IPS-18a (cell line): Measurements from ENCODE around the gene MAML3.

Source experiments
- H3K27ac ChIP-seq: one replicate; pipeline ENCODE4 v1.5.1; 2013; ENCODE audit warnings: low read length
- H3K27me3 ChIP-seq: one replicate; pipeline ENCODE4 v1.6.1; 2013; ENCODE audit warnings: mild to moderate bottlenecking, low read length; ENCODE audit not compliant: control insufficient read depth, insufficient read depth
- H3K36me3 ChIP-seq: one replicate; pipeline ENCODE4 v1.6.1; 2013; ENCODE audit warnings: low read depth, low read length; ENCODE audit not compliant: control insufficient read depth
- H3K4me1 ChIP-seq: one replicate; pipeline ENCODE4 v1.6.1; 2013; ENCODE audit warnings: low read depth, low read length; ENCODE audit not compliant: control insufficient read depth
- H3K4me3 ChIP-seq: one replicate; pipeline ENCODE4 v1.5.1; 2013; ENCODE audit warnings: low read length
- H3K9ac ChIP-seq: one replicate; pipeline ENCODE4 v1.6.1; 2013; ENCODE audit warnings: mild to moderate bottlenecking, low read length, moderate library complexity
- H3K9me3 ChIP-seq: one replicate; pipeline ENCODE4 v1.6.1; 2013; ENCODE audit warnings: low read depth, low read length; ENCODE audit not compliant: control insufficient read depth

Gene MAML3

GRCh38 chr4:140176735-140177134 lies 22.8 kb upstream of the MAML3 start:
- no peaks in the 10 kb centered on the region for H3K4me1 ChIP-seq
- H3K9ac ChIP-seq, result no peak overlapping the region
- no peak overlapping the region for H3K4me3 ChIP-seq
- no peaks in the 10 kb centered on the region for H3K9me3 ChIP-seq
- H3K27ac ChIP-seq, result no peak overlapping the region
- H3K27me3 ChIP-seq, result no peaks in the 10 kb centered on the region
- no peaks in the 10 kb centered on the region for H3K36me3 ChIP-seq

- Histone ChIP-seq H3K9ac (no peak overlapping the region), H3K4me3 (no peak overlapping the region), H3K4me1 (no peaks in the 10 kb centered on the region), H3K27ac (no peak overlapping the region), H3K27me3 (no peaks in the 10 kb centered on the region), H3K36me3 (no peaks in the 10 kb centered on the region), H3K9me3 (no peaks in the 10 kb centered on the region)
Observed at GRCh38 chr4:140174543-140174942, 20.6 kb upstream of the MAML3 start.

GRCh38 chr4:140172960-140173359 lies 19.0 kb upstream of the MAML3 start:
- H3K9ac ChIP-seq, result no peak overlapping the region

GRCh38 chr4:140170299-140170698 lies 16.3 kb upstream of the MAML3 start:
- Histone ChIP-seq H3K27ac (no peak overlapping the region), H3K9ac (no peak overlapping the region), H3K9me3 (no peaks in the 10 kb centered on the region), H3K4me3 (no peak overlapping the region), H3K4me1 (no peaks in the 10 kb centered on the region), H3K27me3 (no peaks in the 10 kb centered on the region), H3K36me3 (no peaks in the 10 kb centered on the region)

More at GRCh38 chr4:140172960-140173359, 19.0 kb upstream of the MAML3 start:
- no peaks in the 10 kb centered on the region for H3K4me1 ChIP-seq
- no peaks in the 10 kb centered on the region for H3K9me3 ChIP-seq
- H3K27ac ChIP-seq, result no peak overlapping the region
- H3K27me3 ChIP-seq, result no peaks in the 10 kb centered on the region
- no peak overlapping the region for H3K4me3 ChIP-seq
- H3K36me3 ChIP-seq, result no peaks in the 10 kb centered on the region

GRCh38 chr4:140168936-140169335 lies 15.0 kb upstream of the MAML3 start:
- Histone ChIP-seq H3K27me3 (no peaks in the 10 kb centered on the region), H3K36me3 (no peaks in the 10 kb centered on the region), H3K9me3 (no peaks in the 10 kb centered on the region)

GRCh38 chr4:140168474-140168873 lies 14.5 kb upstream of the MAML3 start:
- no peaks in the 10 kb centered on the region for H3K27me3 ChIP-seq
- H3K4me1 ChIP-seq, result no peaks in the 10 kb centered on the region
- H3K9me3 ChIP-seq, result no peaks in the 10 kb centered on the region
- no peak overlapping the region for H3K27ac ChIP-seq
- H3K4me3 ChIP-seq, result no peak overlapping the region
- H3K36me3 ChIP-seq, result no peaks in the 10 kb centered on the region
- H3K9ac ChIP-seq, result no peak overlapping the region

More at GRCh38 chr4:140168936-140169335, 15.0 kb upstream of the MAML3 start:
- Histone ChIP-seq H3K4me3 (no peak overlapping the region), H3K27ac (no peak overlapping the region), H3K9ac (no peak overlapping the region), H3K4me1 (no peaks in the 10 kb centered on the region)

GRCh38 chr4:140163029-140163810 lies 9.2 kb upstream of the MAML3 start:
- Histone ChIP-seq H3K36me3 (no peaks in the 10 kb centered on the region), H3K27me3 (no peaks in the 10 kb centered on the region), H3K4me3 (no peak overlapping the region), H3K27ac (no peak overlapping the region), H3K4me1 (no peaks in the 10 kb centered on the region), H3K9ac (no peak overlapping the region), H3K9me3 (no peaks in the 10 kb centered on the region)

- H3K36me3 ChIP-seq, result no peaks in the 10 kb centered on the region
- no peaks in the 10 kb centered on the region for H3K4me1 ChIP-seq
- no peak overlapping the region for H3K9ac ChIP-seq
- H3K27ac ChIP-seq, result no peak overlapping the region
- no peaks in the 10 kb centered on the region for H3K27me3 ChIP-seq
- H3K4me3 ChIP-seq, result no peak overlapping the region
- no peaks in the 10 kb centered on the region for H3K9me3 ChIP-seq
Observed at GRCh38 chr4:140162596-140162995, 8.6 kb upstream of the MAML3 start.

- Histone ChIP-seq H3K27me3 (peaks cover 2% of the 10 kb centered on the region), H3K4me1 (peaks cover 3% of the 10 kb centered on the region), H3K9me3 (no peaks in the 10 kb centered on the region), H3K36me3 (no peaks in the 10 kb centered on the region), H3K27ac (no peak overlapping the region), H3K4me3 (no peak overlapping the region), H3K9ac (no peak overlapping the region)
Observed at GRCh38 chr4:140158365-140159030, 4.5 kb upstream of the MAML3 start.

- H3K9ac ChIP-seq, result no peak overlapping the region
- H3K27ac ChIP-seq, result no peak overlapping the region
Observed at GRCh38 chr4:140157341-140157740, 3.4 kb upstream of the MAML3 start.

GRCh38 chr4:140156529-140157171 lies 2.7 kb upstream of the MAML3 start:
- Histone ChIP-seq H3K9me3 (no peaks in the 10 kb centered on the region), H3K9ac (no peak overlapping the region), H3K4me3 (no peak overlapping the region), H3K27ac (no peak overlapping the region), H3K4me1 (peaks cover 3% of the 10 kb centered on the region), H3K36me3 (no peaks in the 10 kb centered on the region), H3K27me3 (peaks cover 14% of the 10 kb centered on the region)

More at GRCh38 chr4:140157341-140157740, 3.4 kb upstream of the MAML3 start:
- H3K36me3 ChIP-seq, result no peaks in the 10 kb centered on the region
- H3K9me3 ChIP-seq, result no peaks in the 10 kb centered on the region
- no peak overlapping the region for H3K4me3 ChIP-seq
- peaks cover 14% of the 10 kb centered on the region for H3K27me3 ChIP-seq
- peaks cover 3% of the 10 kb centered on the region for H3K4me1 ChIP-seq
